Thymus (tissue), 11 donors: ENCODE data around the gene ANKH. TPM values are rescaled to one million over a fixed set of nuclear protein-coding genes. Genes with fewer than 3 reads are reported as not detected.

Experiments used
- DNase-seq, 9 donors: peaks; one replicate each; pipeline ENCODE4 v3.0.0-alpha.2; 2013; ENCODE audit warnings: low spot score in 9 of 9, low read depth in 6 of 9, missing footprints in 1 of 9
- H3K27ac ChIP-seq, 2 donors: one replicate each; pipeline ENCODE4 v1.5.1; 2013; ENCODE audit warnings: control low read depth in 1 of 2, low read depth in 1 of 2, low read length in 1 of 2, mild to moderate bottlenecking in 1 of 2, moderate library complexity in 1 of 2
- H3K27me3 ChIP-seq, 2 donors: one replicate each; pipeline ENCODE4 v1.5.1; 2013; ENCODE audit warnings: low read length in 1 of 2; ENCODE audit not compliant: control insufficient read depth in 2 of 2, insufficient read depth in 1 of 2
- H3K36me3 ChIP-seq, 2 donors: one replicate each; pipeline ENCODE4 v1.5.1; 2013; ENCODE audit warnings: low read length in 1 of 2, mild to moderate bottlenecking in 1 of 2, moderate library complexity in 1 of 2; ENCODE audit not compliant: control insufficient read depth in 2 of 2, insufficient read depth in 2 of 2
- H3K4me1 ChIP-seq, 2 donors: one replicate each; pipeline ENCODE4 v1.5.1; 2013; ENCODE audit warnings: low read length in 2 of 2; ENCODE audit not compliant: control insufficient read depth in 2 of 2, insufficient read depth in 2 of 2
- H3K4me3 ChIP-seq, 2 donors: one replicate each; pipeline ENCODE4 v1.5.1; 2013; ENCODE audit warnings: low read length in 2 of 2, control low read depth in 1 of 2, mild to moderate bottlenecking in 1 of 2
- H3K9me3 ChIP-seq, 2 donors: one replicate each; pipeline ENCODE4 v1.5.1; 2013; ENCODE audit warnings: low read length in 1 of 2, mild to moderate bottlenecking in 1 of 2; ENCODE audit not compliant: control insufficient read depth in 2 of 2, insufficient read depth in 1 of 2
- WGBS: extraction: QIAGEN DNeasy Blood & Tissue Kit; methylation state at CpG from one replicate; pipeline ENCODE4 v1.1.7; 2013; 5-methylcytosine and 5-hydroxymethylcytosine counted together
- polyA plus RNA-seq: library from polyadenylated mRNA; stranded (reverse); fragments of 200-250 nt; gene quantifications from one replicate; pipeline ENCODE4 v1.2.3, GENCODE V29; 2013
- total RNA-seq: library from RNA; stranded (reverse); fragments of 120-200 nt; gene quantifications from one replicate; pipeline ENCODE4 v1.2.4, GENCODE V29; 2013
- donor health status: healthy.

Gene ANKH
- total and polyA plus RNA-seq, 2 donors = 17.3 to 29.8 TPM

DNA sequence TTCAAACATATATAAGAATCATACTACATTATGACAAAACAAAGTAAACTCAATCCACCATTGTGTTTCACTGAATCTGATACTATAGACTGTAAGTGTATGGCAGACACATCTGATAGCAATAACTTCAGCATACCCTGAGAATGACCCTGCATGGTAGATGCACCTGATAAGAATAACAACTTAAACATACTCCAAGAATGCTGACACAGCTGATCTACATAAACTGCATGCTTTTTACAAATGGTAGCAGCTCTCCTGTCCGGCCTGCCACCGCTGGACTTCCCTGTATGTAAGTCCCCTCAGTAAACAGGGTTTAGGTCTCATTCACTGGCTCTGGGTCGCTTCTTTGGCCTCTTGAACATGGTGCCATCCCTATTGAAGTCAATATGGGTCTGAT, 100.4 kb downstream of the ANKH start:
- H3K9me3 ChIP-seq = no peaks in the 10 kb centered on the region
- no peak for DNase-seq
- WGBS = 97% methylated on average over 3 of the region's 3 CpGs
- no peak overlapping the region for H3K4me3 ChIP-seq
- no peaks in the 10 kb centered on the region for H3K4me1 ChIP-seq
- no peaks in the 10 kb centered on the region for H3K36me3 ChIP-seq
- no peaks in the 10 kb centered on the region for H3K27me3 ChIP-seq
- H3K27ac ChIP-seq = no peak overlapping the region

DNA sequence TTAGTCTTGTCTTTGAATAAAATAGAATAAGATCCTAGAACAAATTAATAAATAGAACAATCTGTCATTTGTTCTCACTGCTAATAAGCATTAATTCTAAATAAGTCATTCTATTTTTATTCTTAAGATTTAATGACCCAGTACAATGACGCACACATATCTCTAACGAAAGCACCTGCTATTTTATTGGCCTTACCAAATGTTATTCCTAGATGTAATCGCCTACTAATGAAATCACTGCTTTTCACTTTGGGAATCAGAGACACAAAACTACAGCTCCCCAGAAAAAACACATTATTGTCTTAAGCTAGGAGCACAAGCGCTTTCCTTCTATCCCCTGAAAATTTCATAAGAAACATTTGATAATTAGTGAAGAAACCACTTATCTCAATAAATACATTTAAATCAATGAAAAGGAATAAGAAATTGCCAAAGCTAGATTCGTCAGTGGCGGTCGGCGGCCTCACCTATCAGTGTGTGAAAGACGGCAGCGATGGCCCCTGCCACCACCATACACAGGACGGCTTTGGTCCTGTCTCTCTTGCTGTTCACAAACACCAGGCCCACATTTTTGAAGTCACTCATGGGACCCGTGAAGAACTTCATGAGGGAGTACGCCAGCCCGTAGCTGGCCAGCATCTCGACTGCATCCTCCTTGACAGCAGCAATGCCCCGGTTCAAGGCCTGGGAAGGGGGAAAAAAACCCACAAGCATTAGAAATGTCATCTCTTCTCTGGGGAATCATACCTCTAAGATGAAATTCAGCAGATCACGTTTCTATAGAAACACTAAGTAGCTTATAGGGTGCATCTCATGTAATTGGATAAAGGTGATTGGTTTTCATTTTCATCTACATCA, 102.8 kb downstream of the ANKH start:
- Histone ChIP-seq H3K9me3 (no peaks in the 10 kb centered on the region), H3K4me3 (no peak overlapping the region), H3K36me3 (no peaks in the 10 kb centered on the region), H3K27me3 (no peaks in the 10 kb centered on the region), H3K4me1 (no peaks in the 10 kb centered on the region), H3K27ac (no peak overlapping the region)
- 98% methylated on average over 17 of the region's 17 CpGs for whole genome bisulfite sequencing
- DNase-seq = no peak

DNA sequence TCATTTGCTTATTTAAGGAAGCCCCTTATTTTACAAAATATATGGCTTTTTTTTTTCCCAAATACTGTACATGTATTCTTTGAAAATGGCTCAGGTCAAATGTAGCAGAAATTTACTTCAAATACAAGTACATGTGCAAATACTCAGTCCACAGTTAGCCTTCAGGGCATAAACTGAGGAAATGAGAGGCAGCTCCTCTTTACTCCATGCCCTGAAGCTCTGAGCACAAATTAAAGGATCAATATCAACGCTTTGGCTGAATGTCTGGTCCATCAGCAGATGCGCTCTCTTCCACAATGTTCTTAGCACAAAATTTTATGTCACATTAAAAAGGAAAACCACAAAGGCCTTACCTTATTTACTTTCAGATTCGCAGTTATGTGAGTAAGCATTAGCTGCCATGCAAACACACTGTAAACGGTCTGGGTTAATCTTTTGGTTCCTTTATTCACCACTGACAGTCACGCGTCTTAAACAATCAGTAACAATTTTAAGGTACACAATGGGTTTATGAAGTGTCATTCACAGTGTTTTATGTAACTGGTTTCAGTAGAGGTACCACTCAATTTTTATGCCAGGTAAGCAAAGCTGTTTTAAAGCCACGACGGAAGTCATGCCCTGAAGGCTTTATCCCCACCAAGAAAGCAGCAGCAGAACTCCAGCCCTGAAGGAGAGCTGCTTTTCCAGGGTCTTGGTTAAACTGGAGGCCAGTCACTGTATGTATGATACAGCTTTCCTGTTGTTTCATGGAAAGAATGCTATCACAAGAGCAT, 103.7 kb downstream of the ANKH start:
- no peak overlapping the region for H3K4me3 ChIP-seq
- H3K27me3 ChIP-seq = no peaks in the 10 kb centered on the region
- H3K27ac ChIP-seq = no peak overlapping the region
- H3K36me3 ChIP-seq = no peaks in the 10 kb centered on the region
- WGBS = 49% methylated on average over 8 of the region's 8 CpGs
- H3K9me3 ChIP-seq = no peaks in the 10 kb centered on the region
- no peak for DNase-seq
- H3K4me1 ChIP-seq = no peaks in the 10 kb centered on the region

DNA sequence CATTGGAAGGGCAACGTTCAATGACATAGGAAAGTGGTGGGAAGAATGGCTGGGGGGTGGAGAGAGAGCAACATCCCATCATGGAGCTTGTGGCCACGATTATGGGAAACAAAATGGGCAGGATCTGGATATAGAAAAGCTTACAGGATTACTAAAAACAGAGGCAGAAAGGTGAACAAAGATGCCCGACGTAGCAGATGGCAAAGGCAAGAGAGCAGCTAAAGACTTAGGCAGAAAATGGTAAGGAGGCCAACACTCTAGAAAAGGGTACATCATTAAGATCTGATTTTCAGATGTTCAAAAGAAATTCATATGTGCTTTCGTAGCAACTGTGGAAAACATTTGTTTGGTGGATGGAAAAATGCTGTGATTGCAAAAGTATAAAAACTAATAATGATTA, 104.5 kb downstream of the ANKH start:
- Histone ChIP-seq H3K36me3 (no peaks in the 10 kb centered on the region), H3K4me3 (no peak overlapping the region), H3K4me1 (no peaks in the 10 kb centered on the region), H3K27ac (no peak overlapping the region), H3K9me3 (no peaks in the 10 kb centered on the region), H3K27me3 (no peaks in the 10 kb centered on the region)
- DNase-seq = no peak
- WGBS = 96% methylated on average over 5 of the region's 5 CpGs

DNA sequence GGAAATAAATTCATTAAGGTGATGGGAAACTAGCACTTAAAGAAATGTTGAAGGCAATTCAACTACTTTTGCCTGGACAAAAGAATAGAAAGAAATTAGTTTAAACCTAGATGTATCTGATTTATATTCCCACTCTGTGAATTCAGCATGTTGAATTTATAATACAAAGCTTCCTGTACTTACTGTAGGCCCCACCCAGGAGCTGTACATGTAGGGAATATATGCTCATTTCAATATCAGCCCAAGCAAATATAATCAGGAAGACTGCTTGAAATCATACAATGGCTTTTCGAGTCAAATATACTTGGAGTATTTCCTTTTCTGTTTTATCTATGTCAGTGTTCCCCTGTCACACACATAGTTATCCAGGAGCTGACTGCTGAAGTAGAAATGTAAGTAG, 105.0 kb downstream of the ANKH start:
- H3K4me3 ChIP-seq = no peak overlapping the region

DNA sequence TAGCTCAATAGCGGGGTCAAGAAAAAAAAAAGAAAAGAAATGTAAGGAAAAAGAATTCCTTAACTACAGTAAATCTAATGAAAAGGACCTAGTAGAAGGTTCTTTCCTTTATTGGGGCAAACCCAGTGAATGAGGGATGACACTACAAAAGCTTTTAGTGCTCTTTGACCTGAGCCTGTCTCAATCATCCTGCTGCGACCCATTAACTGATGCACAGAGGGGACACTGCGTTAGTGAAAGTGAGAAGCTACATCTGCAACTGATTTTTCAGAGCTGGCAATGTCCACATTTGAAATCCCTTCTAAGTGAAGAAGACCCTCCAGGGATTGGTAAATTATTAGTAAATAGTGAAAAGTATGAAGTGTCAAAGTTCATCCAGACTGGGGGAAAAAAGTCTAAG, 106.0 kb downstream of the ANKH start:
- Histone ChIP-seq H3K36me3 (no peaks in the 10 kb centered on the region), H3K4me3 (no peak overlapping the region), H3K4me1 (no peaks in the 10 kb centered on the region), H3K27me3 (no peaks in the 10 kb centered on the region), H3K9me3 (no peaks in the 10 kb centered on the region), H3K27ac (no peak overlapping the region)
- no peak for DNase-seq
- 86% methylated on average over 3 of the region's 3 CpGs for WGBS

More for the DNA sequence above, 105.0 kb downstream of the ANKH start:
- H3K9me3 ChIP-seq = no peaks in the 10 kb centered on the region
- no peak for DNase-seq
- H3K27ac ChIP-seq = no peak overlapping the region
- H3K4me1 ChIP-seq = no peaks in the 10 kb centered on the region
- H3K27me3 ChIP-seq = no peaks in the 10 kb centered on the region
- WGBS = 98% methylated on average over 1 of the region's 1 CpG
- H3K36me3 ChIP-seq = no peaks in the 10 kb centered on the region

DNA sequence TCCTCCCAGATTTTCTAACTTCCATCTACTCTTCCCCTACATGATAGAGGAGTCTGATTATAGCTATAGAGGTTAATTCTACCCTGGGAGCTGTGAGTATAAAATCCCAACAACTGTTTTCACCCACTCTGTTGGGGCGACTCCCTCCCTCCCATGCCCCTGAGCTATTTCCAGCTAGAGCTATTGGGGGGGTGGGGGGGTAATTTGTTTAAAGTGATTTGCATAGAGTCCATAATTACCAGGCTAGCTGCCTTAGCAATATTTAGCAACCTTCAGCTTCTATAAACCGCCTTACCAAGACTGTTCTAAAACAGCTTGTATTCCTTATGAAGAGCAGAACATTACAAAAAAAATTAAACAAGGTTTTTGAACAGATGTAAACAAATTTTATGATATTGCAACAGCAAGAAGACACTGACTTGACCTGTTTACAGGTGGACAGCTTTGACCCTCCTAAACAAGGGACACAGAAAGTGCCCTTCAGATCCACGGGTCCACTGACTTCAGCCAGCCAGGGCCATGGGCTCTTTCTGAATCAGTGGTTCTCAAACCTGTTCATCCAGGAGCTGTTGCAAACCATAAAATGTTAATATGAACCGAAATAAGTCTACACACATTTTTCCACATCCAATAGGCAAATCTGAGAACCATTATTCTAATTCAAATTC, 108.9 kb downstream of the ANKH start:
- WGBS = 98% methylated on average over 4 of the region's 4 CpGs
- no peak overlapping the region for H3K4me3 ChIP-seq
- no peaks in the 10 kb centered on the region for H3K9me3 ChIP-seq
- no peak for DNase-seq
- no peaks in the 10 kb centered on the region for H3K4me1 ChIP-seq
- no peaks in the 10 kb centered on the region for H3K27me3 ChIP-seq
- H3K36me3 ChIP-seq = no peaks in the 10 kb centered on the region
- no peak overlapping the region for H3K27ac ChIP-seq

DNA sequence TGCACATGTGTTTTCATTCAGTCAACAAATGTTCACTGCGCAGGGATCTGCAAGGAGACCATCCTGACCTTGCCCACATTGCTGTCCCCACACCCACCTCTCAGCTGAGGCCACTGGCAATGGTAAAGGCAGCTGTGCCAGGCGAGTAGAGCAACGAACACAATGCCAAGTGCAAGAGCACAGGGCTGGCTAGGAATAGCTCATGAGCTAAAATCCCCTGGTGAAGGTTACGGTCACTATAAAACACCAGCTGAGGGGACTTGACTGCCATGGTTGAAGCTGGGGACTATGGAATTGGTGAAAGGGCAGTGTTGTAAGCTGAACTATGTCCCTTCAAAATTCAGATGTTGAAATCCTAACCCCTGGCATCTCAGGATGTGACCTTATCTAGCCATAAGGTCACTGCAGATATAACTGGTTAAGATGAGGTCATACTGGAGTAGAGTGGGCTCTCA, 111.0 kb downstream of the ANKH start:
- Histone ChIP-seq H3K27ac (no peak overlapping the region), H3K36me3 (no peaks in the 10 kb centered on the region), H3K4me3 (no peak overlapping the region), H3K27me3 (no peaks in the 10 kb centered on the region), H3K4me1 (no peaks in the 10 kb centered on the region), H3K9me3 (no peaks in the 10 kb centered on the region)
- 96% methylated on average over 4 of the region's 4 CpGs for WGBS
- no peak for DNase-seq
